HG02884 (cell line): ENCODE data around the gene GPR179.
"Not testable (repeated sequence)": the region's sequence is repeated elsewhere in the genome, so short reads cannot be mapped to it uniquely, and the experiment has no call there.

Source experiments
- ATAC-seq: cut with Tn5 transposase; IDR thresholded peaks from one replicate; pipeline ENCODE4 v1.9.1; 2021; ENCODE audit warnings: mild to moderate bottlenecking, moderate library complexity; ENCODE audit not compliant: unreplicated experiment

GPR179 gene

GRCh38 chr17:38325221-38325851 lies 18.4 kb downstream of the GPR179 start:
- ATAC-seq, result no peak

DNA sequence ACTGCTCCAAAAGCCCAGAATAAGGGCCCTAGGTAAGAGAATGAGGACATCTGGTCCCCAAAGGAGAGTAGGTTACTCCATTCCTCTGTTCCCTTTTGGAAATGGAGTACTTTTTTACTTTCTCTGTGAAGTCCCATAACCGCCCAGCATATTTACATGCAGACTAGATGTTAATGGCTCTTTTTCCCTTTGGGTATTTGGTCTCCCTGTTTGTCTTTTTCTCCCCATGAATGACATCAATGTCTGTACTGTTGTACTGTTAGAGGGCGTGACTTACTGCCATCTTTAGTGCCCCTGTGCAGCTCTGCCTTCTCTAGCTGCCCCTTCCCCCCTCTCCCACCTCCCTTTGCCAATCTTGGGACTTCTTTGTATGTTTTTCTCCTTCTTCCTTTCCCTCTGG lies 19.0 kb downstream of the GPR179 start:
- ATAC-seq, result no peak

DNA sequence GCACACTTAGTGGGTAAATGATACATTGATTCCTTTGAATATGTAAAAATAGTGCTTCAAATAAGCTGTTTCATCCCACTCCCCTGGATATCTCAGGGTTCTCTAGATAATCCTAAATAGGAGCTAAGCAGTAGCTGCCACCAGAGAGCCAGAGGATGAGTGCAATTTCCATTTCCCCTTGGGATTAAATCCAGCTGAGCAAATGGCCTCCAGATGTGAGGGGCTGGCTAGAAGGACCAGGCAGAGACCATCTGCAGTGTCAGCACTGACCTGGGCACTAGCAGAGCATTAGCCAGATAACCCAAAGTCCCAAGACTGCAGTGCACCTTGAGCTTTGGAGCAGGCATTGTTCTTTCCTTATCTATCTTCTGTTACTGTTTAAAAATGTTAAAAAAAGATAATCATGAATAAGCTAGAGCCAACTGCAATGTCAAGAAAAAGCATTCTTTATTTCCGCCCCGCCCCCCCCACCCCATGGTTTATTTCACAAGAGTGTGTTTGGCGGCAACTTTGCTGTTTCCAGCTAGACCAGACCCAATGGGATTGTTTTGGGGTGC lies 19.5 kb downstream of the GPR179 start:
- no peak for ATAC-seq

- ATAC-seq, result no peak
These were observed 20.9 kb downstream of the GPR179 start for GRCh38 chr17:38322897-38323296.

DNA sequence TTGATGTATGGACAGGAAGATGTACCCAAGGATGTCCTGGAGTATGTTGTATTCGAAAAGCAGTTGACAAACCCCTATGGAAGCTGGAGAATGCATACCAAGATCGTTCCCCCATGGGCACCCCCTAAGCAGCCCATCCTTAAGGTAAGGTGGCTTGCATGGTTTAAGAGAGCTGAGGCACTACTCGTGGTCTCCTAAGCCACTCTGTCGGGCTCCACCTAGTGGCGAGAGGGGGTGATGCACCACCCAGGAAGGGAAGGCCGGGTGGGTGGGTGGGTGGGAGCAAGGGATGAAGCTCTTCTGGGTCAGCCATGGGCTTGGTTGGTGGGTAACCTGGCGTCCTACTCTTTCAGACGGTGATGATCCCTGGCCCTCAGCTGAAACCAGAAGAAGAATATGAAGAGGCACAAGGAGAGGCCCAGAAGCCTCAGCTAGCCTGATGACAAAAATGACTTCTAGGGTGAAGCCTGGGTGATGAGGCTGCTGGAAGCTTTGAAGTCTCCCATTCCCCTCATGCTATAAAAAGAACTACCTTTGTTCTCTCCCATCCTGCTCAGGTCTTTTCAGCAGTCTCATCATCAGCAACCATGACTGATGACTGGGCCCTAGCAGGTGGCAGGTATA lies 21.5 kb downstream of the GPR179 start:
- ATAC-seq, result no peak

DNA sequence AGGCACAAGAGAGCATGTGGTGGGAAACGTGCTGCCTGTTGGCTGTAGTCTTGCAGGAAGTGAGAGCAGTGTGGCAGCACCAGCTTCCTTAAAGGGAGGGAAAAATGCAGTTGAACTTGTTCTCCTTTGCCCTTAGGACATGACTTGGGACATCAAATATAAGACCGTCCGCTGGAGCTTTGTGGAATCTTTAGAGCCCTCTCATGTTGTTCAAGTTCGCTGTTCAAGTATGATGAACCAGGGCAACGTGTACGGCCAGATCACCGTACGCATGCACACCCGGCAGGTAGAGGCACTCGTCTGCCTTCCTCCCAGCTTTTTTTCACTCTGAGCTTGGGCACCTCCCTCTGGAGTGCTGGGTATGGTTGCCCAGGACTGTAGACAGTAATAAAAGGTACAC lies 23.3 kb downstream of the GPR179 start:
- no peak for ATAC-seq

GRCh38 chr17:38317081-38317480 lies 26.7 kb downstream of the GPR179 start:
- ATAC-seq, result no peak

DNA sequence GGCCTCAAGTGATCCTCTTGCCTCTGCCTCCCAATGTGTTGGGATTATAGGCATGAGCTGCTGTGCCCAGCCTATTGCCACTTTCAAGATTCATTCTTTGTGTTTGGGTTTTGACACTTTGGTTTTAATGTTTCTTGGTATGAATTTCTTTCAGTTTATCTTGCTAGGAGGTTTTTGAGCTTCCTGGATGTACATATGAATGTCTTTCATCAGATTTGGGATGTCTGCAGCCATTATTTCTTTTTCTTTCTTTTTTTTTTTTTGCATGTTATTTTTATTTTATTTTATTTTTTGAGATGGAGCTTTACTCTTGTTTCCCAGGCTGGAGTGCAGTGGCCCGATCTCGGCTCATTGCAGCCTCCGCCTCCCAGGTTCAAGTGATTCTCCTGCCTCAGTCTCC lies 28.3 kb downstream of the GPR179 start:
- ATAC-seq, result no peak

DNA sequence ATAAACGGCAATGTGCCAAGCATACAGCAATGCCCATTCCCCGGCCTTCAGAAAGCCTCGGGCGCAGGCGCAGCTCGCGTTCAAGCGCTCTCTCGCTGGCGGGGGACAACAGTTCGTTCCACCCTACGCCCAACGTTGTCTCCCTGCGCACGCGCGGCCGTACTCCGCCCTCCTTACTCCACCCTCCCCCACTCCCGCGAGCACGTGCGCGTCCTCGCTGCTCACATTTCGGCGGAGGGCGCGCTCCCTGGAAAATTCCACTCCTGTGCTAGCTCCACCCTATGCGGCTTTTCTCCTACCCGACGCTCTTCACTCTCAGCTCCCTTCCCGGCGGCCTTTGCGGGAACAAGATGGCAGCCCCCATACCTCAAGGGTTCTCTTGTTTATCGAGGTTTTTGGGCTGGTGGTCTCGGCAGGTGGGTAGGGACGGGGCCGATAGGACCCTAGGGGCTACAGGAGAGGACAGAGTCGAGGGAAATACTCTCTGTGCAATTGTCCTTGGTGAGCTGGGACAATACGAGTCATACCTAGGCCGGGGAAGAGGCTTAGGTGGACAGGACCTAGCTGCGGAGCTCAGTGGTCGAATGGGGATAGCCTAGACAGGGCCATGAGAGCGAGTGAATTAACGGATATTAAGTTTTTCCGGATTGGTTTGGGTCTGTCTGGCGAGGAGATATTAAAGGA lies 46.8 kb downstream of the GPR179 start, which contains the start of gene MRPL45:
MRPL45 (plus strand) TSS at position 335 of the 684 bp plus-strand sequence; CDS start at position 351, 16 bp downstream.
- ATAC-seq, result peak; percentile 96

DNA sequence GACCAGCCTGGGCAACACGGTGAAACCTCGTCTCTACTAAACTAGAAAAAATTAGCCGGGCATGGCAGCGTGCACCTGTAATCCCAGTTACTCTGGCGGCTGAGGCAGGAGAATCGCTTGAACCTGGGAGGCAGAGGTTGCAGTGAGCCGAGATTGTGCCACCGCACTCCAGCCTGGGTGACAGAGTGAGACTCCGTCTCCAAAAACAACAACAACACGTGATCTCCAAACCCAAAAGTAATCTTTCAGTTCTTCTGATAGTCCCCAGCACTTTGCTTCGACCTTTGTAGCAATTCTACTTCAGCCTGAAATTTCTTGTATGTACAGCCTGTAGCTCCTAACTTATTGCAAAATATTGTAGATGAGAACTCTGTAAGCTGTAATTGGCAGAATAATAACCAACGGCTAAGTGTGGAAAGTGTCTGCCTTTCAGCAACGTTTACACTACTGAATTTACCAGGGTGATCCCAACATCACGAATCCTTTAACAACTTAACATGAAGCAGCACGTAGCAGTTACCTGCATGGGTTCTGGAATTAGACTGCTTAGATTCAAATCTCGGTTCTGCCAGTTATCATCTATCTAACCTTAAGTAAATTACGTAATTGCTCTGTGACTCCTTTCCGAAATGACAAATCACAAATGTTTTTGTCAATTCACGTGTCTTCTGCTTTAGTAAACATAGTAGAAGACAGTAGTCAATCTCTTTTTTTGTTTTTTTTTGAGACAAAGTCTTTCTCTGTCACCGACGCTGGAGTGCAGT lies 48.0 kb downstream of the GPR179 start:
- ATAC-seq, result not testable (repeated sequence)

GRCh38 chr17:38289760-38290159 lies 54.0 kb downstream of the GPR179 start:
- not testable (repeated sequence) for ATAC-seq

GRCh38 chr17:38288217-38288827 lies 55.4 kb downstream of the GPR179 start:
- ATAC-seq, result not testable (repeated sequence)

DNA sequence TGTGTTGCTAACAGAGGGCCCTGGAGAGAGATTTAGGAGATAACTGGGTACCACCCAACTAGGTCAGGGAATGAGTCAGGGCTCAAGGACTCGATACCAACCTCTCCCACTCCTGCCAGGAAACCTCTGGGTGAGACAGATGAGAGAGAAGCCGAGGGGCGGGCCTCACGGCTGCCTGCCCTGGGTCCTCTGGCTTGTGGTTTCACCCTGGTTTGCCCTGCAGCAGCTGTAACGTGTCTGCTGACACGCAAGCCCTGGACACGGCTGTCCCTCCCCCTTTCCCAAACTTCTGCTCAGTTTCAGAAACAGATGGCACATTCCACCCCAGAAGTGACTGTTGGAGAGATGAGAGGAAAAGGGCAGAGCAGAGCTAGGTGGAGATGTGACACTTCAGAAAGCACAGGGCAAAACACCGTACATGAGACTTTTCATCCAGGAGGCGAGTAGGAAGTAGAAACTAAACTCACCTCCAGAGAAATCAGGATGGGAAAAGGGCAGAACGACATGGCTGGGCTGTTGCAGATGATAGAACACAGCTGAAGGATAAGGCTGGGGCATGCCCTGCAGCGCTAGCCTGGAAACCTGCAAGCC lies 57.2 kb downstream of the GPR179 start:
- ATAC-seq, result not testable (repeated sequence)

GRCh38 chr17:38285994-38286393 lies 57.8 kb downstream of the GPR179 start:
- ATAC-seq, result not testable (repeated sequence)
